IMR-90 (cell line): ENCODE measurements around the gene CHCHD4. TPM values are rescaled to one million over a fixed set of nuclear protein-coding genes. Genes with fewer than 3 reads are reported as not detected.

ENCODE experiments used
- ATAC-seq: fragments of 200-7000 bp; cut with Tn5 transposase; 2 replicates; pipeline ENCODE4 v1.9.1; 2020; ENCODE audit warnings: low read depth, mild to moderate bottlenecking, moderate library complexity
- BruUV-seq: library from RNA; stranded (reverse); fragments of 400-500 nt; replicated peaks from 2 replicates; lab custom pipeline; 2021; lab: Mats Ljungman, UMichigan
- CTCF ChIA-PET: fragments of 300-600 bp; formaldehyde crosslinking; extraction: SDS; loops from one replicate; lab custom pipeline; 2021; ENCODE audit warnings: antibody characterized with exemption; lab: Yijun Ruan, JAX
- POLR2A ChIA-PET: fragments of 300-600 bp; sonication (Branson Sonifier 250); formaldehyde crosslinking; loops from one replicate; lab custom pipeline; 2022; ENCODE audit warnings: antibody characterized with exemption; ENCODE audit not compliant: unreplicated experiment; lab: Charles Lee
- DNase-seq: peaks from one replicate; pipeline ENCODE4 v3.0.0; 2013
- H2AFZ ChIP-seq: replicated peaks from 2 replicates; pipeline ENCODE3; 2013; ENCODE audit warnings: low read length, mild to moderate bottlenecking; ENCODE audit not compliant: poor library complexity
- H2AK5ac ChIP-seq: 2 replicates; pipeline ENCODE4 v1.6.1; 2013; ENCODE audit warnings: low read depth, low read length, inconsistent platforms
- H2AK9ac ChIP-seq: replicated peaks from 2 replicates; pipeline ENCODE3; 2013; ENCODE audit warnings: mild to moderate bottlenecking, low read depth, low read length, moderate library complexity; ENCODE audit not compliant: poor library complexity
- H2BK120ac ChIP-seq: 2 replicates; pipeline ENCODE4 v1.6.1; 2013; ENCODE audit warnings: low read depth, low read length, inconsistent platforms
- H2BK15ac ChIP-seq: 3 replicates; pipeline ENCODE4 v1.6.1; 2013; ENCODE audit warnings: low read depth, low read length, inconsistent platforms
- H2BK20ac ChIP-seq: 2 replicates; pipeline ENCODE4 v1.6.1; 2013; ENCODE audit warnings: low read depth, mild to moderate bottlenecking, inconsistent platforms, low read length, moderate library complexity
- H2BK5ac ChIP-seq: 2 replicates; pipeline ENCODE4 v1.6.1; 2013; ENCODE audit warnings: mild to moderate bottlenecking, low read depth, low read length, inconsistent platforms; ENCODE audit not compliant: poor library complexity, severe bottlenecking
- H3K14ac ChIP-seq: replicated peaks from 2 replicates; pipeline ENCODE4 v1.6.1; 2013; ENCODE audit warnings: low read depth, low read length, inconsistent platforms
- H3K18ac ChIP-seq: 2 replicates; pipeline ENCODE4 v1.6.1; 2013; ENCODE audit warnings: low read depth, low read length, control low read depth
- H3K23ac ChIP-seq: 2 replicates; pipeline ENCODE4 v1.6.1; 2013; ENCODE audit warnings: low read depth, low read length, inconsistent platforms
- H3K27ac ChIP-seq: 2 replicates; pipeline ENCODE4 v1.5.1; 2013; ENCODE audit warnings: mild to moderate bottlenecking, control low read depth, low read length; ENCODE audit not compliant: insufficient read depth
- H3K27me3 ChIP-seq: 2 replicates; pipeline ENCODE4 v1.6.1; 2013; ENCODE audit warnings: low read length; ENCODE audit not compliant: control insufficient read depth, insufficient read depth
- H3K36me3 ChIP-seq: 2 replicates; pipeline ENCODE4 v1.6.1; 2013; ENCODE audit warnings: low read length, mixed read lengths; ENCODE audit not compliant: control insufficient read depth, insufficient read depth
- H3K4ac ChIP-seq: 2 replicates; pipeline ENCODE4 v1.6.1; 2013; ENCODE audit warnings: low read depth, low read length, inconsistent platforms
- H3K4me1 ChIP-seq: 2 replicates; pipeline ENCODE4 v1.6.1; 2013; ENCODE audit warnings: low read length, mixed read lengths; ENCODE audit not compliant: control insufficient read depth, insufficient read depth
- H3K4me2 ChIP-seq: 2 replicates; pipeline ENCODE4 v1.6.1; 2013; ENCODE audit warnings: low read depth, mild to moderate bottlenecking, control low read depth, low read length, moderate library complexity
- H3K4me3 ChIP-seq: 2 replicates; pipeline ENCODE4 v1.5.1; 2013; ENCODE audit warnings: low read depth, mild to moderate bottlenecking, control low read depth, low read length, moderate library complexity; ENCODE audit not compliant: insufficient read depth
- H3K56ac ChIP-seq: 2 replicates; pipeline ENCODE4 v1.6.1; 2013; ENCODE audit warnings: low read length, inconsistent platforms; ENCODE audit not compliant: insufficient read depth; ENCODE audit errors: extremely low read depth
- H3K79me1 ChIP-seq, 2 experiments: 2 replicates each; pipeline ENCODE4 v1.6.1; 2013; ENCODE audit warnings: low read length in 2 of 2, inconsistent platforms in 1 of 2, low read depth in 1 of 2
- H3K9ac ChIP-seq: 2 replicates; pipeline ENCODE4 v1.6.1; 2013; ENCODE audit warnings: low read depth, low read length, control low read depth
- H3K9me1 ChIP-seq: 2 replicates; pipeline ENCODE4 v1.6.1; 2013; ENCODE audit warnings: low read length, inconsistent platforms; ENCODE audit not compliant: insufficient read depth
- H3K9me3 ChIP-seq: 2 replicates; pipeline ENCODE4 v1.6.1; 2013; ENCODE audit warnings: low read length; ENCODE audit not compliant: control insufficient read depth, insufficient read depth
- H4K20me1 ChIP-seq: 2 replicates; pipeline ENCODE4 v1.6.1; 2013; ENCODE audit warnings: low read length, inconsistent platforms; ENCODE audit not compliant: insufficient read depth
- H4K5ac ChIP-seq: 2 replicates; pipeline ENCODE4 v1.6.1; 2013; ENCODE audit warnings: mild to moderate bottlenecking, low read depth, low read length, control low read depth
- H4K8ac ChIP-seq, 2 experiments: 2 replicates each; pipeline ENCODE4 v1.6.1; 2013; ENCODE audit warnings: low read depth in 2 of 2, low read length in 2 of 2, control low read depth in 1 of 2, inconsistent platforms in 1 of 2
- H4K91ac ChIP-seq: 2 replicates; pipeline ENCODE4 v1.6.1; 2013; ENCODE audit warnings: low read depth, low read length, inconsistent platforms; ENCODE audit not compliant: insufficient read depth
- BHLHE40 ChIP-seq: fragments of 150-350 bp; IDR thresholded peaks from 2 replicates; pipeline ENCODE4 v1.6.1; 2016; ENCODE audit warnings: mild to moderate bottlenecking, low read depth, low read length
- CTCF ChIP-seq: conservative IDR thresholded peaks from 2 replicates; pipeline ENCODE4 v1.5.1; 2012; ENCODE audit warnings: mild to moderate bottlenecking, low read depth, low read length, improper control_type of control experiment
- MAFK ChIP-seq: IDR thresholded peaks from 2 replicates; pipeline ENCODE4 v1.6.1; 2012; ENCODE audit warnings: low read depth, low read length, improper control_type of control experiment
- MXI1 ChIP-seq: IDR thresholded peaks from 2 replicates; pipeline ENCODE4 v1.6.1; 2012; ENCODE audit warnings: low read depth, mild to moderate bottlenecking, low read length, moderate library complexity, borderline replicate concordance
- NFE2L2 ChIP-seq: fragments of 150-350 bp; IDR thresholded peaks from 2 replicates; pipeline ENCODE4 v1.6.1; 2016; ENCODE audit warnings: low read depth, mild to moderate bottlenecking, low read length
- POLR2A ChIP-seq: IDR thresholded peaks from 2 replicates; pipeline ENCODE4 v1.6.1; 2012; ENCODE audit warnings: mild to moderate bottlenecking, low read depth, low read length
- RAD21 ChIP-seq: IDR thresholded peaks from 2 replicates; pipeline ENCODE4 v1.6.1; 2012; ENCODE audit warnings: low read length, improper control_type of control experiment
- WGBS, 2 experiments: methylation state at CpG; one replicate each; pipeline versions ENCODE4 v1.1.5 to v1.1.7; 2013; ENCODE audit warnings: missing lambda C conversion rate in 2 of 2; ENCODE audit not compliant: insufficient read length in 1 of 2; ENCODE audit errors: extremely low coverage in 2 of 2; 5-methylcytosine and 5-hydroxymethylcytosine counted together
- dilution Hi-C: fragments of 300-500 bp; cut with HindIII; formaldehyde crosslinking; loops from one replicate; pipeline ENCODE4 v1.14.3; 2018; ENCODE audit warnings: low sequenced_read_pairs; ENCODE audit not compliant: unreplicated experiment
- in situ Hi-C: fragments of 300-500 bp; cut with MboI; formaldehyde crosslinking; loops from 3 replicates; pipeline ENCODE4 v1.14.3; 2019; ENCODE audit warnings: low sequenced_read_pairs, inconsistent platforms, mixed read lengths
- intact Hi-C: fragments of 100-400 bp; cut with micrococcal nuclease; formaldehyde crosslinking; loops from 2 replicates; pipeline ENCODE4 v1.10.0; 2022
- polyA plus RNA-seq, 3 experiments: library from polyadenylated mRNA; depleted of rRNA; stranded (reverse); fragments of >200 nt; gene quantifications; 2 replicates each; pipeline ENCODE4 v1.2.3, GENCODE V29; 2012; ENCODE audit warnings: low replicate concordance in 1 of 3
- total RNA-seq: library from RNA; depleted of rRNA; stranded (reverse); fragments of >200 nt; gene quantifications from 2 replicates; pipeline ENCODE4 v1.2.3, GENCODE V29; 2012

Gene CHCHD4
- total and polyA plus RNA-seq, 2 of the 4 experiments (the other 2 are of a cell fraction): 9.0 to 9.8 TPM

DNA sequence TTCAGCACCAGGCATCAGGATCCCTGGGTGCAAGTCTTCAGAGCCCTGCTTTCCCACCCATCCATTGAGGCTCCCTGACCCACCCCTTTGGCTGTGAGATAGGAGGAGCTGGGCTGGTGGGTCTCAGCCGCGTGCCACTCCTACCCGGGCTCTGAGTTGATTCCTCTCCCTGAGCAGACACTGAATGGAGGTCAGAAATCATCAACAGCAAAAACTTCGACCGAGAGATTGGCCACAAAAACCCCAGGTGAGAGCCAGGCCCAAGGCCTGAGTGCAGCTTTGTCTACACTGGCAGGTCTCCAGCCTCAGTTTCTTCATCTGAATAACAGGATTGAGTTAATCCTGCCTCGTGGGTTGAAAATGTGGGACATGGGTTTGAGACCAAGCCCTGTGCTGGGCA, 8.0 kb upstream of the CHCHD4 start:
- no peak overlapping the region for H3K14ac ChIP-seq
- H3K23ac ChIP-seq: no peak overlapping the region
- ATAC-seq (no peak), DNase-seq (no peak)
- no peak overlapping the region for H3K9ac ChIP-seq
- H3K4me3 ChIP-seq: no peak overlapping the region
- no peak overlapping the region for H2BK5ac ChIP-seq
- peaks cover 13% of the 10 kb centered on the region for H4K20me1 ChIP-seq
- H3K9me3 ChIP-seq: no peaks in the 10 kb centered on the region
- H3K27ac ChIP-seq: no peak overlapping the region
- no peak overlapping the region for H3K18ac ChIP-seq
- peaks cover 11% of the 10 kb centered on the region for H3K9me1 ChIP-seq
- WGBS, 2 experiments: 100% methylated on average over 3 of the region's 6 CpGs; no CpG with 5 or more reads in 1 of the 2 experiments
- no peak overlapping the region for H2BK120ac ChIP-seq
- no peaks in the 10 kb centered on the region for H3K27me3 ChIP-seq
- H3K36me3 ChIP-seq: peaks cover 82% of the 10 kb centered on the region
- dilution Hi-C loops: no loop called here
- intact Hi-C loops: no loop called here
- TF ChIP-seq NFE2L2 (no peak), BHLHE40 (no peak), MXI1 (no peak), RAD21 (no peak), MAFK (no peak), POLR2A (no peak), CTCF (no peak)
- no peak overlapping the region for H2BK20ac ChIP-seq
- H4K8ac ChIP-seq: no peak overlapping the region
- H3K4ac ChIP-seq: no peak overlapping the region
- no peak overlapping the region for H4K5ac ChIP-seq
- no peak overlapping the region for H2BK15ac ChIP-seq
- ChIA-PET POLR2A (no interaction called here), CTCF (no interaction called here)
- H2AK5ac ChIP-seq: no peak overlapping the region
- H2AK9ac ChIP-seq: no peak overlapping the region
- H3K4me2 ChIP-seq: no peak overlapping the region
- peaks cover 12 to 44% of the 10 kb centered on the region in 2 experiments for H3K79me1 ChIP-seq
- H3K56ac ChIP-seq: no peak overlapping the region
- no peak overlapping the region for H4K91ac ChIP-seq
- H2AFZ ChIP-seq: no peak overlapping the region
- in situ Hi-C loops: loop anchor here (25.0 kb wide), 1 partner anchor 95 kb away; no protein-coding TSS in a partner anchor
- no TSS peak for BruUV-seq
- H3K4me1 ChIP-seq: no peaks in the 10 kb centered on the region
